Activated CD4-positive, CD25-positive, alpha-beta regulatory T cell treated with anti-CD3 and anti-CD28 coated beads, Interleukin-2, amount 50 U/mL, for 24 hours (primary cell): ENCODE data around the gene PRIMPOL.
"Not testable (repeated sequence)": the region's sequence is repeated elsewhere in the genome, so short reads cannot be mapped to it uniquely, and the experiment has no call there.

Source experiments
- ATAC-seq, 2 donors: fragments of 150-1000 bp; cut with Tn5 transposase; one replicate each; pipeline ENCODE4 v1.10.0; 2021; ENCODE audit warnings: mild to moderate bottlenecking in 1 of 2, moderate library complexity in 1 of 2

PRIMPOL gene

GRCh38 chr4:184641451-184641850, 8.1 kb upstream of the PRIMPOL start:
- no peak for ATAC-seq

- no peak for ATAC-seq
These were observed 5.8 kb upstream of the PRIMPOL start for GRCh38 chr4:184643731-184644130.

- no peak for ATAC-seq
These were observed 4.8 kb upstream of the PRIMPOL start for GRCh38 chr4:184644553-184645307.

GRCh38 chr4:184645904-184646610, 3.5 kb upstream of the PRIMPOL start:
- no peak for ATAC-seq

GRCh38 chr4:184647266-184648053, 2.1 kb upstream of the PRIMPOL start:
- no peak for ATAC-seq

GRCh38 chr4:184648054-184648312, 1.6 kb upstream of the PRIMPOL start:
- ATAC-seq, result no peak

- peak in 1 of 2 donors; percentile 7 for ATAC-seq
These were observed 1.1 kb upstream of the PRIMPOL start for GRCh38 chr4:184648313-184649025.

GRCh38 chr4:184649971-184650855, 675 bp downstream of the PRIMPOL start:
- ATAC-seq, result no peak

- no peak for ATAC-seq
These were observed 2.4 kb downstream of the PRIMPOL start for GRCh38 chr4:184651899-184652298.

GRCh38 chr4:184652681-184653080, 3.1 kb downstream of the PRIMPOL start:
- ATAC-seq, result not testable (repeated sequence)

GRCh38 chr4:184653650-184654049, 4.1 kb downstream of the PRIMPOL start:
- no peak for ATAC-seq

- ATAC-seq, result no peak
These were observed 6.6 kb downstream of the PRIMPOL start for GRCh38 chr4:184655889-184656869.

GRCh38 chr4:184657144-184657543, 7.6 kb downstream of the PRIMPOL start:
- no peak for ATAC-seq

GRCh38 chr4:184657820-184658219, 8.3 kb downstream of the PRIMPOL start:
- ATAC-seq, result not testable (repeated sequence)

- ATAC-seq, result no peak
These were observed 11.4 kb downstream of the PRIMPOL start for GRCh38 chr4:184660978-184661377.

- no peak for ATAC-seq
These were observed 12.7 kb downstream of the PRIMPOL start for GRCh38 chr4:184662236-184662635.

- no peak for ATAC-seq
These were observed 15.1 kb downstream of the PRIMPOL start for GRCh38 chr4:184664445-184665210.

GRCh38 chr4:184666670-184667069, 17.1 kb downstream of the PRIMPOL start:
- ATAC-seq, result no peak

GRCh38 chr4:184668096-184668495, 18.6 kb downstream of the PRIMPOL start:
- ATAC-seq, result no peak
